ENCODE results near the gene EVL.

- TF ChIP-seq CTCF (conservative IDR thresholded peaks at IDR 0.05 in 1 of 2, IDR thresholded peaks at IDR 0.05 in 1 of 2; ENCODE audit: low read depth in 1 of 2, low read length in 2 of 2) (no peak), EZH2 (IDR thresholded peaks at IDR 0.05; ENCODE audit: low read length, missing control alignments) (no peak)
These were observed 61.2 kb downstream of the EVL start for GRCh38 chr14:100126401-100126800.

Data from fibroblast of lung (primary cell).